NOMO-1 treated with dmso at 0.1 percent for 144 hours (cell line): ENCODE data around the gene SF3B3.
"Not testable (repeated sequence)": the region's sequence is repeated elsewhere in the genome, so short reads cannot be mapped to it uniquely, and the experiment has no call there.

Experiments
- DNase-seq: peaks from one replicate; lab custom pipeline; 2025; ENCODE audit not compliant: unreplicated experiment; lab: John Stamatoyannopoulos, UW

SF3B3 gene

DNA sequence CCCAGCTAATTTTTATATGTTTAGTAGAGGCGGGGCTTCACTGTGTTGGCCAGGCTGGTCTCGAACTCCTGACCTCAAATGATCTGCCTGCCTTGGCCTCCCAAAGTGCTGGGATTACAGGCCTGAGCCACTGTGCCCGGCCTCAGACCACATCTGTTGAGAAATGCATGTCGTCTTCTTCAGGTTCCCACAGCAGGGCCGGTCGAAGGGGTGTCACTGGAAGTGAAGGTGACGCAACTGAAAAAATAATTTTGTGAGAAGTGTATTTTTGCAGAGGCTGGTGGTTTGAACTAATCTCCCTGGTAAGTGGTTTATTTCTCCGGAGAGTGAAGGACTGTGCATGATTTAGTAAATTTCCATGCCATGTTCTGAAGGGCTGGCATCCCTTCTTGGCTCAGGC lies 89.3 kb downstream of the SF3B3 start:
- DNase-seq, result peak; percentile 36

DNA sequence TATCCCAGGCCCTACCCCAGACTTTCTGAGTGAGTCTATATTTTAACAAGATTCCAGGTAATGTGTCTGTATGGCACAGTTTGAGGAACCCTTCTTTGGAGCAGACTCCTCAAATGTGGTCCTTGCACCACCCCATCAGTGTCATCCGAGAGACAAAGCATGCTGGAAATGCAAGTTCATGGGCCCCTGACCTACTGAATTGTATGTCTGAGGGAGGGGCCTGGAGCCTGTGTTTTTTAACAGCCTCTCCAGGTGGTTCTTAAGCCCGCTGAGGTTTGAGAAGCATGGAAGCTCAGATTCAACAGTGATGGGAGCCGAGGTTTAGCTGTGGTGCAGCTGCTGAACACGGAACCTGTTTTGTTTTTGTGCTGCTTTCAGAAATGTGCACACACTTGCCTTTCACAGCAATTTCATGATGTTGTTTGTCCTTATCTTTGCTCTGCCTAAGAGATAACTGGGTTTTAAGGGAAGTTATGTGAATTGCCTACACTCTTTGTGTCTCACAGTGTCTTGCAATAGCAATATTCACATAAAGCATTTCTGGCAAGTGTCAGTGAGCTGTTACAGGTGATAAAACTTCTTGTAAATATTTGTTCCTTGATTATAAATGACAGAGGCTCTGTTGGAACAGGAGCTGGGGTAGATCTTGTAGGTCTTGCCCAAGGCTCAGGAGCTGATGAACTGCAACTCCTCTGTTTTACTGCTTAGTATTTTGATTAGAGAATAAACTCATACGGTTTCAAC lies 90.8 kb downstream of the SF3B3 start:
- no peak for DNase-seq

DNA sequence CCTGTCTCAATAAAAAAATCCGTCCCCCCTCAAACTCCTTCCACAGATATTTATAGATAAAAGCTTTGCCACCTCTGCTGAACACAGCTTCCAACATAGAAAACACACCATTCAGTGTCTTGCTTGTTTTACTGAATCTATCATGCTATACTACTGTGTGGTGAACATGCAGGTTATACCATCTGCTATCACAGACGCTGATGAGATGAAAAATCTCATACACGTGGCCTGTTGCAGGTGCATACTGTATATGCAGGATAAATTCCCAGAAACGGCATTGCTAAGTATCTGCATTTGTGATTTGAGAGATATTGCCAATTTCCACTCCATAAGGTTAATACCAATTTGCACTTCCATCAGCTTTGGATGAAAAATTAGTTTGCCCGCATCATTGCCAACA lies 92.3 kb downstream of the SF3B3 start:
- DNase-seq, result no peak

DNA sequence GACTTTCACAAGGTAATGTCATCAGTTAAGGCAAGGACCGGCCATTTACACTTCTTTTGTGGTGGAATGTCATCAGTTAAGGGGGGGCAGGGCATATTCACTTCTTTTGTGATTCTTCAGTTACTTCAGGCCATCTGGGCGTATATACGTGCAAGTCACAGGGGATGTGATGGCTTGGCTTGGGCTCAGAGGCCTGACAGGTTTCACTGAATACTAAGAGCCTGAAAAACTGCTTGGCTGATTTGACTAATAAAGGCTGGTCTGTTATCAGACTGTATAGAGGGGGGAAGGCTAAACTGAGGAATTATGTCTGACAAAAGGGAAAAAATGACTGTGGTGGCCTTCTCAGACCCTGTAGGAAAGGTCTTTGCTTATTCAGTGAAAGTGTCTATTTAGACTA lies 98.2 kb downstream of the SF3B3 start:
- not testable (repeated sequence) for DNase-seq
